Ascending aorta (tissue), 2 donors: ENCODE data around the gene MFNG. TPM values are rescaled to one million over a fixed set of nuclear protein-coding genes. Genes with fewer than 3 reads are reported as not detected.

Source experiments
- DNase-seq, 2 donors: peaks; one replicate each; pipeline ENCODE4 v3.0.0-alpha.2; 2019; ENCODE audit warnings: low spot score in 2 of 2
- H3K27ac ChIP-seq, 2 donors: fragments of 200-600 bp; sonication (generic); one replicate each; pipeline ENCODE4 v1.5.1; 2016 to 2017; ENCODE audit warnings: mild to moderate bottlenecking in 1 of 2
- H3K27me3 ChIP-seq: fragments of 200-600 bp; sonication (generic); one replicate; pipeline ENCODE4 v1.5.1; 2017
- H3K36me3 ChIP-seq, 2 donors: fragments of 200-600 bp; sonication (generic); one replicate each; pipeline ENCODE4 v1.5.1; 2016
- H3K4me1 ChIP-seq, 2 donors: fragments of 200-600 bp; sonication (generic); one replicate each; pipeline ENCODE4 v1.5.1; 2016 to 2017; ENCODE audit warnings: mild to moderate bottlenecking in 1 of 2
- H3K4me3 ChIP-seq, 2 donors: fragments of 200-600 bp; sonication (generic); one replicate each; pipeline ENCODE4 v1.5.1; 2016 to 2017; ENCODE audit warnings: mild to moderate bottlenecking in 1 of 2
- H3K9me3 ChIP-seq, 2 donors: fragments of 200-600 bp; sonication (generic); one replicate each; pipeline ENCODE4 v1.5.1; 2016
- CTCF ChIP-seq, 3 experiments: fragments of 200-600 bp in 2 of 3; fragments of 450-650 bp in 1 of 3; sonication (generic) in 2 of 3; IDR thresholded peaks; one replicate each; pipeline ENCODE4 v1.5.1; 2016 to 2019; ENCODE audit warnings: antibody characterized with exemption in 3 of 3, mild to moderate bottlenecking in 1 of 3, moderate library complexity in 1 of 3
- intact Hi-C: fragments of 100-400 bp; cut with DNase I; formaldehyde crosslinking; loops from one replicate; pipeline ENCODE4 v1.15.1; 2023
- total RNA-seq: library from RNA; depleted of rRNA; stranded (reverse); fragments of >200 nt; gene quantifications from one replicate; pipeline ENCODE4 v1.1.0, GENCODE V29; 2016

MFNG gene
- total RNA-seq, 1 donor from 2014 or later = 101 TPM

DNA sequence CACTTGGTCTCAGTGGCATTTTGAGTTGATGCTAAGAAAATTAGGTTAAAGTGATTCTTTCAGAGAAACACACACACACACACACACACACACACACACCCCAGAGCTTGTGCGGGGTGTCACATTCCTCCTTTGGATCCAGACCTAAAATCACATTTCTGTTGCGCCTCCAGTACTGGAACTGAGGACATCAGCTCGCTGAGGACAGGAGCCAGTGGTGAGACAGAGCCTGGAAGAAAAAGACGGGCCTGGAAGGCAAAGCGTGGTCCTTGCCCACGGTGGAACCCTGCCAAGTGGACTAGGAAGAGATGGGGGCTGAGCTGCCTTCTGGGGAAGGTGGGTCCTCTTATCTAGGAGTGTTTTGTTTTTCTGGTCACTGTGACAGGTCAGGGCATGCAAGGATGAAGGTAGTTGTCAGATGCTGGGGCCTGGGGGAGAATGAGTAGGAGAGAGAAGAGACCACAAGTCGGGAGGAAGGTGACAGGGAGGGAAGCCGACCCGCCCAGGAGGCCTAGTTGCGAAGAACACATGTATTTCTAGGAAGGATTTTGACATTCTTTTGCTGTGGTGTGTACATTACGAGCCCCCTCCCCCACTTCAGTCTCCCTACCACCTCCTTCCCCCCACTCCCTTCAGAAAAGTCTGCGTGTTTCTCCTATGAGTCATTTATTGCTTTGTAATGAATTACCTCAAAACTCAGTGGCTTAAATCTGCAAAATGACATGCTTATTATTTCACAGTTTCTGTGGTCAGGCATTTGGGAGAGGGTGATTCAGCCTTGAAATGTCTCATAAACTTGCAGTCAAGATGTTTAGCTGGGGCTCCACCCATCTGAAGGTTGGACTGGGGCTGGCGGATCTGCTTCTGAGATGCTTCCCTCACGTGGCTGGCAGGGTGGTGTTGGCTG is 54.1 kb downstream of the MFNG start:
- TF ChIP-seq CTCF (IDR thresholded peaks at IDR 0.05) = no peak
- no peak for DNase-seq
- Histone ChIP-seq H3K4me1 (peaks cover 0 to 4% of the 10 kb centered on the region in 2 donors), H3K36me3 (no peaks in the 10 kb centered on the region), H3K4me3 (no peak overlapping the region), H3K9me3 (no peaks in the 10 kb centered on the region), H3K27ac (no peak overlapping the region), H3K27me3 (peaks cover 20% of the 10 kb centered on the region)
- intact Hi-C loops = no loop called here

DNA sequence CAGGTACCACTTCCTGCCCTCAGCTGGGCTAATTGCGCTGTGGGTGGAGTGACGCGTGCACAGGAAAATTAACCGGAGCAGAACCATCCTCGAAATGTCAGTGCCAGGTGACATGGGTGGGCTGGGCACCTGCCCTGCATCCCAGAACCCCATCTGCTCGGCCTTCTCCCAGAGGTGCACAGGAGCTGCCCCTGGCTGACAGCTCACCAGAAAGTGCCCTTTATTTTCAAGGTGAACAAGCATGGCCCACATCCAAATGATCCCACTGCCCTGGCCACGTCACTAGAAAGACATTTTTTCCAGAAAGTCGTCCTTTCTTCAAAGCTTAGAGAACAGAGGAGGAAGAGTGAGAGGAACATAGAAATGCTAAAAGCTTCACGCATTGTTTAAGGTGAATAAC is 54.8 kb downstream of the MFNG start:
- Histone ChIP-seq H3K9me3 (no peaks in the 10 kb centered on the region), H3K4me1 (peaks cover 0 to 5% of the 10 kb centered on the region in 2 donors), H3K4me3 (no peak overlapping the region), H3K27ac (no peak overlapping the region), H3K27me3 (peaks cover 22% of the 10 kb centered on the region), H3K36me3 (no peaks in the 10 kb centered on the region)
- no peak for DNase-seq
- intact Hi-C loops = no loop called here
- TF ChIP-seq CTCF (IDR thresholded peaks at IDR 0.05) = no peak

DNA sequence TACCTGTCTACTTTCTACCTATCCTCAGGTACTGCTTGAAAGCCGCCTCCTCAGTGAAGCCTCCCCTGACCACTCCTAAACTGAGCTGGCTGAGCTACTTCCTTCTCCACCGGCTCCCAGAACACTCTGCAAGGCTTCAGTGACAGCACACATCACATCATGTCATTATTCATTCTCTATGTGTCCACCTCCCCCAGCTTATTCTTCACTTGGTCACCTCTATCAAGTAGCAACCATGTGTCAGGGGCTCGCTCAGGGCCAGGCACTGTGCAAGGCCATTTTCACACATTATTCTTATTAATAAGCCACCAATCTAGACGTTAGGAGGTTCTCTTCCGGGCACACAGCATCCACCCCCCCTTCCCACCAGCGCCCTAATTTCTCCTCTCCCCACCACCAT is 55.2 kb downstream of the MFNG start:
- peaks cover 0 to 5% of the 10 kb centered on the region in 2 donors for H3K4me1 ChIP-seq
- H3K9me3 ChIP-seq = no peaks in the 10 kb centered on the region
- intact Hi-C loops = no loop called here
- DNase-seq = no peak
- TF ChIP-seq CTCF (IDR thresholded peaks at IDR 0.05) = no peak
- H3K36me3 ChIP-seq = no peaks in the 10 kb centered on the region
- peaks cover 22% of the 10 kb centered on the region for H3K27me3 ChIP-seq
- no peak overlapping the region for H3K27ac ChIP-seq
- no peak overlapping the region for H3K4me3 ChIP-seq

GRCh38 chr22:37428649-37429586 is 57.3 kb downstream of the MFNG start:
- intact Hi-C loops = no loop called here
- H3K27ac ChIP-seq = no peak overlapping the region
- H3K9me3 ChIP-seq = no peaks in the 10 kb centered on the region
- H3K4me1 ChIP-seq = peaks cover 0 to 5% of the 10 kb centered on the region in 2 donors
- H3K36me3 ChIP-seq = no peaks in the 10 kb centered on the region
- H3K4me3 ChIP-seq = no peak overlapping the region
- no peak for DNase-seq
- peaks cover 22% of the 10 kb centered on the region for H3K27me3 ChIP-seq
- peak; percentile 19 to 36 (median 23) for TF ChIP-seq CTCF (IDR thresholded peaks at IDR 0.05)

DNA sequence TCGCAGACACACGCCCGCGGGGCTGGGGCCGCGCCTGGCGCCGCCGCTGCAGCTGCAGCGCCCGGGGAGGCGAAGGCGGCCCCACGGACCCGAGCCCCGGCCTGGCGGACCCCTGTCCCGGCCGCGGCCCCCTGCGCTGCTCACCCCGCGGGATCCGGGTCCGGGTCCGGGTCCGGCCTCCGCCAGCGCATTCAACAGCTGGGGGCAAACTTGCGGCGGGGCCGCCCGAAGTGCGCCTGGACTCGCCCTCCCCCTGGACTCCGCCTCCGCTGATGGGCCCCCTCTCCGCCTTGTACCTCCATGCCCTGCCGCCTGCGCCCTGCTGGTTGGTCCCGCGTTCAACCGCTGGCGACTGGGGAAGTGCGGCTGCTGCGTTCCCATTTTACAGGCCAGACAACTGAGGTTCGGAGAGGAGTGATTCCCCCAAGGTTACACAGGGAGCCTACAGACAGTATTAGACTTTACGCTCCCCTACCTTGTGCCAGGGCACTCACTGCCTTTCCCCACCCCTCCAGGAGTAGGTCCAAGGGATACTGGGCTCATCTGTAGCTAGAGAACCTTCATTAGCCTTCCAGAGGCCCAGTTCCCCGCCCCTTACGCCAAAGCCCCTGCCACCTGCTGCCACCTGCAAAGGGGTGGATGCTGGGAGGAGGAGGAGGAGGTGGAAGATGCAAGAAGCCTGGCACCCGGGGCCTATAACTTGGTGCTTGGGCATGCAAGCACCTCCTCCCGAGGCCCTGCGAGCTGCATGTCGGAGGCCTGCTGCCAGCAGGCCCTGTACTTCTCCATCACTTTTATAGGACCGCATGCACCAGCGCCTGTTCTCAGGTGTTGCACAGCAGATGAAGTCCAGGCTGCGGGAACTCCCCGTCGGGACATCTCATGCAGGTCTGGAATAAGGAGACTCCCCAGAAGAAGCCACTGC is 58.2 kb downstream of the MFNG start:
- Histone ChIP-seq H3K27me3 (peaks cover 22% of the 10 kb centered on the region), H3K9me3 (no peaks in the 10 kb centered on the region), H3K27ac (no peak overlapping the region), H3K36me3 (no peaks in the 10 kb centered on the region), H3K4me3 (peak overlapping the region; percentile 45 to 61), H3K4me1 (peaks cover 0 to 5% of the 10 kb centered on the region in 2 donors)
- intact Hi-C loops = no loop called here
- TF ChIP-seq CTCF (IDR thresholded peaks at IDR 0.05) = no peak
- no peak for DNase-seq
